ENCODE results near the gene BAIAP2.

The BAIAP2 gene

DNA sequence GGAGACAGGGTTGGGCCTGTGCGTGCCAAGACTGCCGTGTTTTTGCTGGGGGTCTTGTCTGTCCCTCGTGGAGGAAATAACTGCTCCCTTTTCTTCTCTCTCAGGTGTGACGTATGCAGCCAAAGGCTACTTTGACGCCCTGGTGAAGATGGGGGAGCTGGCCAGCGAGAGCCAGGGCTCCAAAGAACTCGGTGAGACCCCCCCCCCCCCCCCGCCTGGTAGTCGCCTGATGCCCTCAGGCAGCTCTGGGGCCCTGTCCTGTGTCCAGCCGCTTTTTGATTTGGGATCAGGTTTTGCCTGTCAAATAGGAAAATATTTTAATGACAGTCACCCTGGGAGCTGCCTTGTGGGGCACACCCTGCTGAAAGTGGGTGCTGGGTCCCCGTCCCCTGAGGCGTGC, 22.8 kb downstream of the BAIAP2 start:
- Histone ChIP-seq H3K9me3 (no peaks in the 10 kb centered on the region), H3K4me3 (ENCODE audit: low read depth, low read length) (no peak overlapping the region), H3K4me1 (peaks cover 18% of the 10 kb centered on the region), H3K36me3 (peaks cover 15% of the 10 kb centered on the region), H3K27me3 (no peaks in the 10 kb centered on the region)
- TF ChIP-seq, protein P1, sequence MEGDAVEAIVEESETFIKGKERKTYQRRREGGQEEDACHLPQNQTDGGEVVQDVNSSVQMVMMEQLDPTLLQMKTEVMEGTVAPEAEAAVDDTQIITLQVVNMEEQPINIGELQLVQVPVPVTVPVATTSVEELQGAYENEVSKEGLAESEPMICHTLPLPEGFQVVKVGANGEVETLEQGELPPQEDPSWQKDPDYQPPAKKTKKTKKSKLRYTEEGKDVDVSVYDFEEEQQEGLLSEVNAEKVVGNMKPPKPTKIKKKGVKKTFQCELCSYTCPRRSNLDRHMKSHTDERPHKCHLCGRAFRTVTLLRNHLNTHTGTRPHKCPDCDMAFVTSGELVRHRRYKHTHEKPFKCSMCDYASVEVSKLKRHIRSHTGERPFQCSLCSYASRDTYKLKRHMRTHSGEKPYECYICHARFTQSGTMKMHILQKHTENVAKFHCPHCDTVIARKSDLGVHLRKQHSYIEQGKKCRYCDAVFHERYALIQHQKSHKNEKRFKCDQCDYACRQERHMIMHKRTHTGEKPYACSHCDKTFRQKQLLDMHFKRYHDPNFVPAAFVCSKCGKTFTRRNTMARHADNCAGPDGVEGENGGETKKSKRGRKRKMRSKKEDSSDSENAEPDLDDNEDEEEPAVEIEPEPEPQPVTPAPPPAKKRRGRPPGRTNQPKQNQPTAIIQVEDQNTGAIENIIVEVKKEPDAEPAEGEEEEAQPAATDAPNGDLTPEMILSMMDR (IDR thresholded peaks at IDR 0.05; ENCODE audit: low read depth, low read length), result no peak
- no peak for DNase-seq

DNA sequence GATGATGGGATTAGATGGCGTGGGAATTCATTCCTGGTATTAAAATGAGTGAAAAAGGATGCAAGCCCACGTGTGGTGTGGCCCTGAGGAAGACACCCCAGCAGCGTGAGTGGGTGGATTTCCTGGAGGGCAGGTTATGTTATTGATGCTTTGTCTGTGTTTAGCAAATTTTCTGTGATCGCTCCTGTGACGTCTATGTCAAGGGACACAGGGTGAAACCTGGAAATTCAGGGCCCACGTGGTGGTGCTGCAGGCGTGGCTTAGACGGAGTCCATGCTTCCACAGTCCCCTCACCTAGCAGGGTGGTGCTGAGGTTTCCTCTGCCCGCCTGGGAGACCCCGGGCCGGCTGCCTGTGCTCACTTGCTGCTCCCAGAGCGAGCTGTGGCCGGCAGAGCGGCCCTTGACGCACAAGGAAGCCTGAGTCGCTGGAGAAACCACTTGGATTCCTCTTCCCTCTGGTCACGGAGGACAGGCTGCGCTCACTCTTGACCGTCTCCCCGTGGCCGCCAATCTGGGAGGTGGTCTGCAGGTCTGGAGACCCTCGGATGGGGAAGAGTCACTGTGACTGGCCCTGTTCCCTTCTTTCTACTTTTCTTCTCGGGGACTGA, 23.4 kb downstream of the BAIAP2 start:
- peaks cover 13% of the 10 kb centered on the region for H3K4me1 ChIP-seq
- no peak for DNase-seq
- H3K27me3 ChIP-seq, result no peaks in the 10 kb centered on the region
- H3K36me3 ChIP-seq, result peaks cover 15% of the 10 kb centered on the region
- H3K4me3 ChIP-seq (ENCODE audit: low read depth, low read length), result no peak overlapping the region
- TF ChIP-seq, protein P1 (IDR thresholded peaks at IDR 0.05; ENCODE audit: low read depth, low read length), result no peak
- H3K9me3 ChIP-seq, result no peaks in the 10 kb centered on the region

DNA sequence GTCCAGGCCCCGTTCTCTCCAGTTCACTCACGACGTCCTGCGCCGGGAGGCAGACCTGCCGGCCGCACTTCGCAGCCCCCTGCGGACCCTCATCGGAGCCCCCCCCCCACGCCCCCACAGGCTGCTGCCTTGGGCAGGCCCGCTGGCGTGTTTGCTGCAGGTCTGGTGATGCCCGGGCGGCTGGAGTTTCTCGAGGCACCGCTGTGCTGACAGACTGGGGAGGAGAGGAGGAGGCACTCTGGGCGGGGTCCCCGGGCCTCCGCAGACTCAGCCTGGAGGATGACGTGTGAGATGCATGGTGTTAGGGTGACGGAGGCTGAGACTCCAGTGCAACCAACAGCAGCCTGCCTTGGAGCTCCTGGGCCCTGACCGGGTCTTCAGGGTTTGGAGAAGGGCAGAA, 24.1 kb downstream of the BAIAP2 start:
- no peaks in the 10 kb centered on the region for H3K27me3 ChIP-seq
- no peak overlapping the region for H3K4me3 ChIP-seq (ENCODE audit: low read depth, low read length)
- no peak for DNase-seq
- TF ChIP-seq, protein P1 (IDR thresholded peaks at IDR 0.05; ENCODE audit: low read depth, low read length), result no peak
- peaks cover 13% of the 10 kb centered on the region for H3K4me1 ChIP-seq
- H3K9me3 ChIP-seq, result no peaks in the 10 kb centered on the region
- peaks cover 17% of the 10 kb centered on the region for H3K36me3 ChIP-seq

DNA sequence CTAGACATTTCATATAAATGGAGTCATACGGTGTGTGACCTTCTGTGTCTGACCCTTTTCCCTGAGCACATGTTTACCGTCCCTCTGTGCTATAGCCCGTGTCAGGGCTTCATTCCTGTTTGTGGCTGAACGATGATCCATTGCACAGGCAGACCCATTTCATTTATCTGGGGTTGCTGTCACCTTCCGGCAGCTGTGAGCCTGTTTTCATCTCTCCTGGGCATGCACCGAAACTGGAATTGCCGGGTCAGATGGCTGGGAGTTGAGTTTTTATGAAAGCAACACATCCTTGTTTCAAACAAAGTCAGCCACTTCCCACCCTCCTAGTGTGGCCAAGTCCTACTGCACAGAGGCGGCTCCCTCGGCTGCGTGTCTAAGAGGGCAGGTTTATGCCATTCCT, 25.5 kb downstream of the BAIAP2 start:
- H3K36me3 ChIP-seq, result peaks cover 17% of the 10 kb centered on the region; the same call in 1 of the 2 replicates
- DNase-seq, result no peak
- no peak overlapping the region for H3K4me3 ChIP-seq (ENCODE audit: low read depth, low read length)
- H3K4me1 ChIP-seq, result peaks cover 13% of the 10 kb centered on the region
- H3K27me3 ChIP-seq, result no peaks in the 10 kb centered on the region
- TF ChIP-seq, protein P1 (IDR thresholded peaks at IDR 0.05; ENCODE audit: low read depth, low read length), result no peak
- H3K9me3 ChIP-seq, result no peaks in the 10 kb centered on the region

DNA sequence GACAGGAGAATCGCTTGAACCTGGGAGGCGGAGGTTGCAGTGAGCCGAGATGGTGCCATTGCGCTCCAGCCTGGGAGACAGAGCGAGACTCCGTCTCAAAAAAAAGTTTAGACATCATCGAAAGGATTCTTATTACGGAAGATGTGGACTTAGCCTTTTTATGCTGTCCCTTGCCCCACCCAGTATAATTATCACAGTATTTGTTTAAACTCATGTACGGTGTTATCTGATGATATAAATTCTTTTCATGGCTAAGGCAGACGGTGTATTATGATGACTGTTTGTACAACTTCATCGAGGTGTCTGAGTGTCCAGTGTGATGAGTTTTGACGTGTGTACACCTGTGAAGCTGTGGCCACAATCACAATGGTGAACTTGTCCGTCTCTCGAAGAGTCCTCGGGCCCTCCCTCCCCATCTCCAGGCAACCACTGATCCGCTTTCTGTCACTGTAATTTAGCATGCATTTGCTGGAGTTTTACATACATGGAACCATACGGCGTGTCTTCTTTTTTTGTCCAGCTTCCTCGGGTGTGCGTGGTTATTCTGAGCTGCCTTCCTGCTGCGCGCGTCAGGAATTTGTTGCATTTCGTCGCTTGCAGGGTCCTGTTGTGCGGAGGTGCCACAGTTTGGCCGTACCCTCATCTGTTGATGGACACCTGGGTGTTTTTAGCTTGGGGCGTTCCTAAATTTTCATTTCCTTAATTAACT, 26.2 kb downstream of the BAIAP2 start:
- H3K4me1 ChIP-seq, result peaks cover 16% of the 10 kb centered on the region
- H3K4me3 ChIP-seq (ENCODE audit: low read depth, low read length), result no peak overlapping the region
- H3K36me3 ChIP-seq, result peaks cover 17% of the 10 kb centered on the region; the same call in 1 of the 2 replicates
- TF ChIP-seq, protein P1 (IDR thresholded peaks at IDR 0.05; ENCODE audit: low read depth, low read length), result no peak
- no peaks in the 10 kb centered on the region for H3K27me3 ChIP-seq
- DNase-seq, result no peak
- H3K9me3 ChIP-seq, result no peaks in the 10 kb centered on the region
